Activated CD4-positive, alpha-beta T cell treated with anti-CD3 and anti-CD28 coated beads for 1 hour (primary cell): ENCODE data around the gene SLC8A1.
"Not testable (repeated sequence)": the region's sequence is repeated elsewhere in the genome, so short reads cannot be mapped to it uniquely, and the experiment has no call there.

Source experiments
- DNase-seq: peaks from one replicate; pipeline ENCODE4 v3.0.0-alpha.2; 2020

The SLC8A1 gene

DNA sequence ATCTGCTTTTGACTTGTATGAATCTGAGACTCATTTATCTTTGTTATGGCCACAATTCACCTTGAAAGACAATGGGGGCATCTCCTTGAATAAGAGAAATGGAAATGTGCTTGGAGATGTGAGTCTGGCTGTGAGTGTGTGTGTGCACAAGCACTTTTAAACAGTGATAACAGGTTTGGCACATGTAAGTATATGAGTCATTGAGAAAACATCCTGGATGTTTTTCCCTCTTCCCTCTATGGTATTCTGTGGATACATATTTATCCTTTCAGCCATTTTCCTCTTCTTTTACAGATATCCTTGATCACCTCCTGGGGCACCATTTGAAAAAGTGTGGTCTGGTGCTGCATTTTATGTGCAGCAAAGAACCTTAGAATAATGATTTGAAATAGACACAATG lies 355.5 kb downstream of the SLC8A1 start:
- DNase-seq: no peak

DNA sequence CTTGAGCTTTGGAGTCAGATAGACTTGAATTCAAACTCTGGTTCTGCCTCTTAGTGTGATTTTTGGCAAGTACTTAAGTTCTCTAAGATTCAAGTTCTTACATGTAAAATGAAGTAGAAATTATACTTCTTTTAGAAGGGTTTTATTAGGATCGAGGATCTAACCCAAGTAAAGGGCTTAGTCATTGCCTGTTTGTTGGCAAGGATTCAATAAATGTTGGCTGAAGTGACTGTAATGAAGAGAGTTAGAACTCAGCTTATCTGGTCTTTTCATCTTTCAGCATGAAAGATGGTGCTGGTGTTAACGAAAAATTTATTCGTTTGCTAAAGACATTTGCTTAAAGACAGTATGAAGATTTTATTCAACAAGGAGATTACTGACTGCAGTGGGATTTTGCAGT lies 356.9 kb downstream of the SLC8A1 start:
- DNase-seq: no peak

DNA sequence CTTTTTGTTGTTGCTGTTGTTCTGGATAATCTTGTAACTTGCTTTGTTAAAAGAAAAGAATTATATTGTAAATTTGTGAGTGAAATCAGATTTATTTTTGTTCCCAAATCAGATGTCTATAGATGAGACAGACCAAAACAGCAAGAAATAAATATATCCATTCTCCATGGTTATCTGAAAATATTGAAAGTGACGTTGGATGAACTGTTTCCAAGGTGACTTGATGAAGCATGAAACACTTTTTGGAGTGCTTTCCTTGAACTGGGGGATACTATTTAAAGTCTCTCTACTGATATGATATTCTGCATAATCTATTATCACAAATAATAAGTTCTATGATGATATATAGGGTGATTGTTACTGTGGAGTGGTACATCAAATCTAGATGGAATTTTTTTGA lies 357.4 kb downstream of the SLC8A1 start:
- no peak for DNase-seq

DNA sequence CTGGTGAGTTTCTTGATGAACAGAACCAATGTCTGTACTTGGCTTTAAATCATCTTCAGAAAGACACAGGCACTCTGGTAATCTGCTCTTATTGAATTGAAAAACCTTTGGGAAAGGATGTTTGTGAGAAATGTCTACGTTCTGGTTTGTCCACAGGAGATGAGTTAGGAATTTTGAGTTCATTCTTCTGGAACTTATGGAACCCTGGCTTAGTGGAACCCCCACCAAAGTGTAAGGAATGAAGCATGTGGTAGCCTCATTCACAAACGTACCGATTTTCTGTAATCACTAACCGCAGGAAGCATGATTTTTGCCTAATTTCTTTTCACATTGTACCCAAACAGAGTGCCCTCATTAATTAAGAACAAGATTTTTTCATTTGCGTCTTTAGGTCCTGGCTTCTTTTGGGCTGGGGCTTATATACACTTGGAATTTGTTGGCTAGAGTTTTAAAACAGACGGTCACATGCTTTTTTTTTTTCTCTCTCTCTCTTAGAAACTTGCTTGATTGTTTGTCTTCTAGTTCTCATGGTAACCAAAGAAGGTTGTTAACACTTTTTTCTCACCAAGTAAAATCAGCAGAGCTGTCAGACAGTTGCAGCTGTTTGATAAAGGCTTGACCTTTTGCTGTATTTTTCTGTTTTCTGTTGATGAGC lies 358.7 kb downstream of the SLC8A1 start:
- no peak for DNase-seq

DNA sequence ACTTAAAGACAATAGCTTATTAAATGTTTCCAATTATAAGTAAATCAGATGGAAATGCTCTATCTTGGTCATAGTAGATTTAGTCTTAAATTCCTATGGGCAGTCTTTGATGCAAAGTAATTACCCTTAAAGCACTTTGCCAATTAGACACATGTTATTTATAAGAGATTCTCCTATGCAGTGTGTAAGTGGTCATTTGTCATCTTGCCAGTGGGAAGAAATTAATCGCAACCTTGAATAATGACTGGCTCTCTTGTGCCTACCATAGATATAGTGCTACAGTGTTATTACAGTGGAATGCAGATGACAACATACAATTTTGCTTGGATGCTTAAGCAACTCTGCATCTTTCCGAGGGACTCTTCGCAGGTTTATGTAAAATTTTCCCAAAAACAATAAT lies 361.8 kb downstream of the SLC8A1 start:
- DNase-seq: no peak

DNA sequence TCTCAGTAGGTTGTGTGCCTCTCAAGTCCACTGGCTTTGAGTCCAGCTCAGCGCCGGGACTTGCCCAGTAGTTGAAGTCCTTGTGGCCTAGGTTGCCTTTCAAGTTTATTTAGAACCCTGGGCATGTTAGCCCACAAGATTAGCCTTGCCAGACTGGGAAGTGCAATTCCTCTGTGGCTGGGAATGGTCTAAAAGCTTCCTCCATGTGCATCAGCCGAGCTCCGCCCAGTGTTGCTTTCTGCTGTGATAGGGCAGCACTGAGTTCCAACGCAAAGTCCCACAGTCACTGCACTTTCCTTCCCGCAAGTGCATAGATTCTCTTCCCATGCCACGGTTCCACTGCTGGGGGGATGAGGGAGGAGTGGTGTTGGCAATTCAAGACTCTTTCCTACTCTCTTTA lies 364.0 kb downstream of the SLC8A1 start:
- DNase-seq: no peak

DNA sequence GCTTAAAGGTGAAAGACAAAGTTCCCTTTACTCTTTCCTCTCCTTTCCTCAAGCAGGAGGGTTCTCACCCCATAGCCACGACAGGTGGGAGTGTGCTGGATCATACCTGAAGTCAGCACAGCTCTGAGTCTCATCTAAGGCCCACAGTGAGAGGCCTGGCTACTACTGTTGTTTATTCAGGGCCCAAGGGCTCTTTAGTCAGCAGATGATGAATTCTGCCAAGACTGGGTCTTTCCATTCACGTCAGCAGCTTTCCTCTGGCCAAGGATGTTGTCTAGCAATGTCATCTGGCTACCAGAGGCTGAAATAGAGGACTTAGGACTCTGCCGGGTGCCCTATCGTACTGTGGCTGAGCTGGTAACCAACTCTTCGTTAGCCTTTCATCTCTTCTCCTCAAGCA lies 364.5 kb downstream of the SLC8A1 start:
- DNase-seq: no peak

DNA sequence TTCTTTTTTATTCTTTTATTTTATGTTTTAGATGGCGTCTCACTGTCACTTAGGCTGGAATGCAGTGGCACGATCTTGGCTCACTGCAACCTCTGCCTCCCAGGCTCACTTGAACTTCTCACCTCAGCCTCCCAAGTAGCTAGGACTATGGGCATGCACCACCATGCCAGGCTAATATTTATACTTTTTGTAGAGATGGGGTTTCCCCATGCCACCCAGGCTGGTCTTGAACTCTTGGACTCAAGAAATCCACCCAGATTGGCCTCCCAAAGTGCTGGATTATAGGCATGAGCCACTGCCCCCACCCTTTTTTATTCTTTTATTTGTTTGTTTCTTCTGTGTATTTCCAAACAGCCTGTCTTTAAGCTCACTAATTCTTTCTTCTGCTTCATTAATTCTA lies 366.1 kb downstream of the SLC8A1 start:
- no peak for DNase-seq

DNA sequence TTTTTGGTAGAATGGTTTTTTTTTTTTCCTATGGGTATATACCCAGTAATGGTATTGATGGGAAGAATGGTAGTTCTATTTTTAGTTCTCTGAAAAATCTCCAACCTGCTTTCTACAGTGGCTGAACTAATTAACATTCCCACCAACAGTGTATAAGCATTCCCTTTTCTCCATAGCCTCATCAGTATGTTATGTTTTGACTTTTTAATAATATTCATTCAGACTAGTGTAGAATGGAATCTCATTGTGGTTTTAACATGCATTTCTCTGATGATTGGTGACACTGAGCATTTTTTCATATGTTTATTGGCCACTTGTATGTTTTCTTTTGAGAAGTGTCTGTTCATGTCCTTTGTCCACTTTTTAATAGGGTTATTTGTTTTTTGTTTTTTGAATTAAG lies 378.6 kb downstream of the SLC8A1 start:
- DNase-seq: not testable (repeated sequence)

DNA sequence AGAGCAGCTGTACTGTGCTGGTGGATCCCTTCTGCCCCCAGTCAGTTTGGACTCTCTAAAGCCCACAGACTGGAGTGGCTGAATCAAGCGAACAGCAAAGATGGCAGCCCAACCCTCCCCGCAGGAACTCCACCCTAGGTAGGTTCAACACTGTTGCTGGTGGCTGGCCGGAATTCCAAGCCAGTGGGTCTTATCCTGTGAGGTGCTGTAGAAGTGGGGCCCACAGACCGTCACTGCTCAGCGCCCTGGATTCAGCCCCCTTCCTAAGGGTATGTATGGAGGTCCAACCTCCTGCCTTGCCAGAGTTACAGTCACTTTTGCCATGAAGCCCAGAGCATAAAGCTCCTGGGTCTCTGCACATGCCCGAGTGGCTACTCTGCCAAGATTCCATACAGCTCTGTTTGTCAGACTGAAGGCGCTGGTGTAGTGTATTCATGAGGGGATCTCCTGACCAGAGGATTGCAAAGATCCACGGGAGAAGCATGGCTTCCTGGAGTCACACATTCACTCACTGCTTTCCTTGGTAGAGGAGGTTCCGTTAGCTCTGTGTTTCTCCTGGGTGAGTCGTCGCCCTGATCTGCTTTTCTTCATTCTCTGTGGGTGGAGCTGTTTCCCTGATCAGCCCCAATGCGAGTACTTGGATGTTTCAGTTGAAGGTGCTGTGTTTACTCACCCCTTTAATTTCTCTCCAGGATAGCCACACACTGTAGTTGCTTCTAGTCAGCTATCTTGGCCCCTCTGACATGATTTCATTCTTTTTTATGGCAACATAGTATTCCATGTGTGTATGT lies 379.3 kb downstream of the SLC8A1 start:
- DNase-seq: no peak

DNA sequence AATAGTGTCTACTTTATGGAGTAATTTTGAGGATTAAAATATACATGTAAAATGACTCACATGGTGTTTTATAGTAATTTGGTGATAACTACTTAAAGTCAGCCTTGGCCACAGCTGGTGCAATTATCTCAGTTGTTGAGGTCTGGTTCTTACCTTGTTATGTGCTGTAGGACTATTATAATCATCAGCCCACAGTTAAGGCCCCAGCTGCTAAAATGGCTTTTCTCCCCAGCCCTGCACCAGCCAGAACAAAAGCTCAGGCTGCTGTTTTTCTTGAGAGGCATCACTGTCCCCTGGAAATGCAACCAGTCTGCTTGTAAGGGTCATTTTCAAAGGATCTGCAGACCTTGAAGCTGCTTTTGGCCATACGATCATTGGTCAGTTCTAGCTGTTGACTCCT lies 389.5 kb downstream of the SLC8A1 start:
- no peak for DNase-seq

DNA sequence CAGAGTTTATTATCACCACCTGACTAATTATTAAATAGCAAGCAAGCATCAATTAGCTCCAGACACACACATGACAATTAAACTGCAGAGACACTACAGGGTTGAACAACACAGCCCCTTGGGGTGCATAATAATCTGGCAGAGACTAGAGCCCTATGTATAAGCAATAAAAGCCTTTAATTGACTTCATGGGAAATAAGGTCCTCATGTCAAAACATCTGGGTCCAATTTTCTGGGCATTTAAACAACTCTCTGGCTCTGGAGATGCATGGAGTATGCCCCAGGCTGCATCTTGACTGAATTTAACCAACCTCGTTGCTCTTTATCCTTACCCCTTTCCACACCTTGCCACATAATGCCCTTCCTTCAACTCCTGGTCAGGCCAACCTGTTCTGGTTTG lies 402.1 kb downstream of the SLC8A1 start:
- DNase-seq: no peak

DNA sequence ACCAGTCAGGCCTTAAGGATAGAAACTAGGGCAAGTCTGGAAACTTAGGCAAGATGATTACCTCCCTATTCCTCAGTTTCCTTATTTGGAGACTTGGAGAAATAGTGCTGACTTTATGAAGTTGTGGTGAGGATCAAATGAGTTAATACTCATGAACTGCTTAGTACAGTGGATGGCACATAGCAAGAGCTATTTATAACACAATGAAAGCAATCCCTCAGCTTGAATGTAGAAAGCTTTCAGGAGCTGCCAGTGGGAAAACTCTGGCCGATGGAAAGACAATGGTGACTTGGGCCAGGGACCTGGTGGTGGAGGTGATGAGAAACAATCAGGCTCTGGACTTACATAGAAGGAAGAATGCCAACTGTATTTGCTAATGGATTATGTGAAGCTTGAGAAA lies 403.4 kb downstream of the SLC8A1 start:
- no peak for DNase-seq

DNA sequence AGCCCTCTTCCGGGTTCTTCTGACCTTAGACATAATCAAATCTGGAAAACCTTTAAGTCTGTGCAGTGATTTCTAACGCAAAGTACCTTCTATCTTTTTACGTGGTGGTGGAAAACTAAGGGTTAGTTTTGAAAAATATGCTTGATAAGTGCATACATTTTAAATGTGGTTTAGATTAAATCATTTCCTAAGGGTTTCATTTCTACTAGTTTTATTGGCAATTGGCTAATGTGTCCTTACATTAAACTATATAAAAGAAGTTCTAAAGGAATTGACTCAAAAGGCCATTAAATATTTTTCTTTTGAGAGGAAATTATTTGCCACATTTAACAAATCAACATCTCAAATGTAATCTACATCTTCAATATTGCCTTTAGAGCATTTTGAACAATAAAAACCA lies 404.5 kb downstream of the SLC8A1 start:
- no peak for DNase-seq
